Parathyroid adenoma (tissue), 2 donors: ENCODE results near the gene NDUFAF2.

ENCODE experiments used
- H2AFZ ChIP-seq: fragments of 300-600 bp; sonication (generic); one replicate; pipeline ENCODE4 v1.7.0; 2017; ENCODE audit warnings: antibody characterized with exemption, mild to moderate bottlenecking
- H3K27ac ChIP-seq: fragments of 300-600 bp; sonication (generic); one replicate; pipeline ENCODE4 v1.7.0; 2017
- H3K27me3 ChIP-seq: fragments of 300-600 bp; sonication (generic); one replicate; pipeline ENCODE4 v1.7.0; 2017; ENCODE audit warnings: low read length; ENCODE audit not compliant: control insufficient read depth, insufficient read depth
- H3K36me3 ChIP-seq: fragments of 300-600 bp; sonication (generic); one replicate; pipeline ENCODE4 v1.7.0; 2017; ENCODE audit warnings: low read length; ENCODE audit not compliant: control insufficient read depth, insufficient read depth
- H3K4me1 ChIP-seq: fragments of 300-600 bp; sonication (generic); one replicate; pipeline ENCODE4 v1.7.0; 2017; ENCODE audit warnings: control low read depth
- H3K4me2 ChIP-seq: fragments of 300-600 bp; sonication (generic); one replicate; pipeline ENCODE4 v1.7.0; 2017; ENCODE audit warnings: low read length
- H3K4me3 ChIP-seq: fragments of 300-600 bp; sonication (generic); one replicate; pipeline ENCODE4 v1.7.0; 2017; ENCODE audit warnings: low read depth, low read length
- H3K79me2 ChIP-seq: fragments of 300-600 bp; sonication (generic); one replicate; pipeline ENCODE4 v1.7.0; 2017; ENCODE audit warnings: control low read depth
- H3K9ac ChIP-seq: fragments of 300-600 bp; sonication (generic); one replicate; pipeline ENCODE4 v1.7.0; 2017; ENCODE audit warnings: mild to moderate bottlenecking
- H3K9me3 ChIP-seq: fragments of 300-600 bp; sonication (generic); one replicate; pipeline ENCODE4 v1.7.0; 2017; ENCODE audit warnings: low read length; ENCODE audit not compliant: control insufficient read depth
- CTCF ChIP-seq: fragments of 300-600 bp; sonication (generic); IDR thresholded peaks from one replicate; pipeline ENCODE4 v1.7.0; 2017; ENCODE audit warnings: antibody characterized with exemption, mild to moderate bottlenecking
- donor health status: primary hyperparathyroidism.

The NDUFAF2 gene

DNA sequence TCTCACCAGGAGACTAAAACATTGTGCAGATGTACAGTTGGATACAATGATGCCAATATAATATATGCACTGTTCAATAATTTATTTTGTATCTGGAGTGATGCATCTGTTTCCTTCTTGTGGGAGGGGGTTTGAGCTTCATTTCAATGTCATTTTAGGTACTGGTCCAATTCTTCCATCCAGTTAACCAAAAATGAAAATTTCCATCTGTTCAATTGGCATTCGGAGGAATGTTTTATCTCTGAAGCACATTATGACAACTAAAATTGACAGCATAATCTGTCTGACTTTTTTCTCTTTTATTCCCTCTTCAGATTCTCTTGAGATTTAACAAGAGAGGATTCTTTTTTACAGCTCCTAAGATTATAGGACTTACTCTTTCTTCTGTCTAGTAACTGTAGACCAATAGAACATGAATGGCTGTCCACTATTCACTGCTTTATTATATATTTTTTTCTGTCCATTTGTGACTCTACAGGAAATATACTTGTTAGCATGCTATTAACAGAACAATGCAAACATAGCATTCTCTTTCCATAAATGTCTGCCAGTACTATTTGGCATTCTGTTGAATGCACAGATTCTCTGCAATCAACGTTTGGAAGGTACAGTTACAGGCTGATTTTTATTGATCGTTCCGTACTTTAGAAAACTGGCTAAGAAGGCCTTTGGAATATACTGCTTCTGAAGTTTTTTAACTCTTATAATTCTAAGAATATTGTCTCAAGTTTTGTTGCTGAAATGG is 57.8 kb downstream of the NDUFAF2 start:
- H2AFZ ChIP-seq: no peak overlapping the region
- no peaks in the 10 kb centered on the region for H3K27me3 ChIP-seq
- H3K9me3 ChIP-seq: no peaks in the 10 kb centered on the region
- TF ChIP-seq CTCF: no peak
- no peaks in the 10 kb centered on the region for H3K36me3 ChIP-seq
- peaks cover 2% of the 10 kb centered on the region for H3K79me2 ChIP-seq
- no peak overlapping the region for H3K4me3 ChIP-seq
- H3K9ac ChIP-seq: no peak overlapping the region
- H3K4me2 ChIP-seq: no peak overlapping the region
- H3K27ac ChIP-seq: no peak overlapping the region
- H3K4me1 ChIP-seq: peaks cover 3% of the 10 kb centered on the region

DNA sequence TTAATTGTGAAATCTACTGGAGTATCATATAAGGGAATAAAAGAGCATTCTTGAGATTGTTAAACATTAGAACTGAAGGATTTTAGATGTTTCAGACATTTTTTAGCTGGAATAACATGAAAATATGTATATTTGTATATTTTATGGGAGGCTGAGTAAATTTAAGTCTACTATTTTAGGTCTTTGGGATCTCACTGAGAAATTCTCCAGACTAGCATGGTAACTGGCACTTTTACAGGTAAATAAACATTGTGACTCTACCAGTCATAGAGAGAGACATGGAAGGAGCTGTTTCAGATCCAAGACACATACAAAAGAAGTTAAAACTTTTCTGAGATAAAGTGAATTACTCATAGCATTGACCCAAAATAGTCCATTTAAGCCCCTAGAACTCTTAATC is 59.4 kb downstream of the NDUFAF2 start:
- peaks cover 3% of the 10 kb centered on the region for H3K4me1 ChIP-seq

DNA sequence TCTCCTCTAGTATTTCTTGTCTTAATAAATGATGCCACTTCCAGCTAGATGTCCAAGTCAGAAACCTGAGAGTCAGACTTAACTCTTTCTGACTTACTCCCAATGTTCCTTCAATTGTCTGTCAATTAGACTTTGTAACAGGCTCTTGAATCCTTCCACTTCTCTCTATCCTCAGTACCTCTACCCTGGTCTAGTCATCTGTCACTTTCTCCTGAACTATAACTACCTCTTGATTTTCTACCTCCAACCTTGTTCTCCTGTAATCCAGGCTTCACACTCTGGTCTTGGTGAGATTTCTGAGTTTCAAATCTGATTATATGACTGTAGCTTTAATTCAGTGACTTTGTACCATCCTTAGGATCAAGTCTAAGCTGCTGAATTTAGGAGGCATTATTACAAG is 64.9 kb downstream of the NDUFAF2 start:
- H3K4me1 ChIP-seq: no peaks in the 10 kb centered on the region
- no peaks in the 10 kb centered on the region for H3K36me3 ChIP-seq
- H3K9ac ChIP-seq: no peak overlapping the region
- no peak overlapping the region for H3K4me3 ChIP-seq
- H3K79me2 ChIP-seq: no peaks in the 10 kb centered on the region
- no peak overlapping the region for H3K4me2 ChIP-seq
- no peaks in the 10 kb centered on the region for H3K9me3 ChIP-seq
- no peak overlapping the region for H2AFZ ChIP-seq
- no peak for TF ChIP-seq CTCF
- H3K27ac ChIP-seq: no peak overlapping the region
- no peaks in the 10 kb centered on the region for H3K27me3 ChIP-seq

More for the DNA sequence above, 59.4 kb downstream of the NDUFAF2 start:
- Histone ChIP-seq H3K79me2 (peaks cover 2% of the 10 kb centered on the region), H3K27me3 (no peaks in the 10 kb centered on the region), H3K4me3 (no peak overlapping the region), H3K9me3 (no peaks in the 10 kb centered on the region), H2AFZ (no peak overlapping the region), H3K27ac (no peak overlapping the region), H3K4me2 (no peak overlapping the region), H3K36me3 (no peaks in the 10 kb centered on the region), H3K9ac (no peak overlapping the region)
- no peak for TF ChIP-seq CTCF

GRCh38 chr5:61010467-61011454 is 65.8 kb downstream of the NDUFAF2 start:
- H3K36me3 ChIP-seq: no peaks in the 10 kb centered on the region
- H3K4me3 ChIP-seq: no peak overlapping the region
- no peak overlapping the region for H2AFZ ChIP-seq
- H3K79me2 ChIP-seq: no peaks in the 10 kb centered on the region
- H3K27me3 ChIP-seq: no peaks in the 10 kb centered on the region
- no peak overlapping the region for H3K27ac ChIP-seq
- no peak for TF ChIP-seq CTCF
- H3K4me1 ChIP-seq: no peaks in the 10 kb centered on the region
- no peaks in the 10 kb centered on the region for H3K9me3 ChIP-seq
- H3K4me2 ChIP-seq: no peak overlapping the region
- H3K9ac ChIP-seq: no peak overlapping the region
